ENCODE data around the gene ZNF496. TPM values are rescaled to one million over a fixed set of nuclear protein-coding genes. Genes with fewer than 3 reads are reported as not detected.

Gene ZNF496
- total and polyA plus RNA-seq, 2 of the 4 experiments (the other 2 are of a cell fraction) = 11.7 to 16.2 TPM

DNA sequence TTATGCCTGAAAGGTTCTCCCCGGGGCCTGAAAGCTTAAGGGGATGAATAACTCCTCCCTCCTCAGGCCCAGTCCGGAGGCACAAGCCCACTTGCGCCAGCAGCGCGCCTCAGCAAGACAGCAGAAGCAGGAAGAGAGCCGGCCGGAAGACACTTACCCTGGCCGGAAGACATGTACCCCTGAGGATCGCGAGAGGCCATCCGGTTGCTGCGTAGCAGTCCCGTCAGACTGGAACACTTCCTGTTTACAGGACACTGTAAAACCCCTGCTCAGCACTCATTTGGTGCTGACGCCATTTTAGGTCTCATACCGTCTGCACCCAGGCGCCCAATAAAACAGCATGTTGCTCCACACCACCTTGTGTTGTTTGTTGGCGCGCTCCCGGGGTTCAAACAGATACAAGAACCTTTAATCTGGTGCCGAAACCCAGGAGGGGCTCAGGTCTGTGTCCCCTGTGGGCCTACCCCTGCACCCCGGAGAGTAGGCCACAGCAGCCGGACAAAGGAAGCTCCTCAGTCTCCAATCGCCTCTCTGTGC is 45.5 kb downstream of the ZNF496 start:
- no peak overlapping the region for H4K8ac ChIP-seq (ENCODE audit: low read depth in 2 of 2, low read length in 2 of 2)
- no peak overlapping the region for H2AK9ac ChIP-seq (replicated peaks; ENCODE audit: low read depth, low read length, poor library complexity)
- H3K9ac ChIP-seq (ENCODE audit: low read depth, low read length) = no peak overlapping the region
- in situ Hi-C loops (cut with MboI; ENCODE audit: low sequenced_read_pairs) = no loop called here
- no peaks in the 10 kb centered on the region for H4K20me1 ChIP-seq (ENCODE audit: insufficient read depth, low read length)
- CTCF ChIA-PET = no interaction called here
- no peak overlapping the region for H3K4ac ChIP-seq (ENCODE audit: low read depth, low read length)
- no peak overlapping the region for H2BK120ac ChIP-seq (ENCODE audit: low read depth, low read length)
- no peaks in the 10 kb centered on the region for H3K79me1 ChIP-seq (ENCODE audit: low read depth in 1 of 2, low read length in 2 of 2)
- H2AFZ ChIP-seq (replicated peaks; ENCODE audit: low read length, poor library complexity) = no peak overlapping the region
- no peak overlapping the region for H3K4me2 ChIP-seq (ENCODE audit: low read depth, low read length)
- 96% methylated on average over 19 of the region's 23 CpGs; no CpG with 5 or more reads in 1 of the 2 experiments for WGBS, 2 experiments (ENCODE audit: extremely low coverage in 2 of 2, insufficient read length in 1 of 2)
- H3K56ac ChIP-seq (ENCODE audit: extremely low read depth, insufficient read depth, low read length) = no peak overlapping the region
- H2AK5ac ChIP-seq (ENCODE audit: low read depth, low read length) = no peak overlapping the region
- POLR2A ChIA-PET (ENCODE audit: unreplicated experiment) = no interaction called here
- H2BK20ac ChIP-seq (ENCODE audit: low read depth, low read length) = no peak overlapping the region
- H3K18ac ChIP-seq (ENCODE audit: low read depth, low read length) = no peak overlapping the region
- H3K14ac ChIP-seq (replicated peaks; ENCODE audit: low read depth, low read length) = no peak overlapping the region
- no peak overlapping the region for H2BK5ac ChIP-seq (ENCODE audit: low read depth, low read length, poor library complexity, severe bottlenecking)
- no peaks in the 10 kb centered on the region for H3K27me3 ChIP-seq (ENCODE audit: control insufficient read depth, insufficient read depth, low read length)
- ATAC-seq (ENCODE audit: low read depth) (no peak), DNase-seq (no peak)
- H4K5ac ChIP-seq (ENCODE audit: low read depth, low read length) = no peak overlapping the region
- H3K27ac ChIP-seq (ENCODE audit: insufficient read depth, low read length) = no peak overlapping the region
- H3K9me3 ChIP-seq (ENCODE audit: control insufficient read depth, insufficient read depth, low read length) = peaks cover 5% of the 10 kb centered on the region; the same call in 1 of the 2 replicates
- H3K36me3 ChIP-seq (ENCODE audit: control insufficient read depth, insufficient read depth, low read length) = no peaks in the 10 kb centered on the region
- no peak overlapping the region for H3K23ac ChIP-seq (ENCODE audit: low read depth, low read length)
- H4K91ac ChIP-seq (ENCODE audit: insufficient read depth, low read depth, low read length) = no peak overlapping the region
- no TSS peak for BruUV-seq (replicated peaks)
- no peaks in the 10 kb centered on the region for H3K9me1 ChIP-seq (ENCODE audit: insufficient read depth, low read length)
- intact Hi-C loops (cut with micrococcal nuclease) = no loop called here
- TF ChIP-seq RAD21 (IDR thresholded peaks at IDR 0.05; ENCODE audit: low read length) (no peak), POLR2A (IDR thresholded peaks at IDR 0.05; ENCODE audit: low read depth, low read length) (no peak), SMC3 (IDR thresholded peaks at IDR 0.05; ENCODE audit: low read depth, low read length) (no peak), NFE2L2 (IDR thresholded peaks at IDR 0.05; ENCODE audit: low read depth, low read length) (no peak)
- TF ChIP-seq, protein P1, sequence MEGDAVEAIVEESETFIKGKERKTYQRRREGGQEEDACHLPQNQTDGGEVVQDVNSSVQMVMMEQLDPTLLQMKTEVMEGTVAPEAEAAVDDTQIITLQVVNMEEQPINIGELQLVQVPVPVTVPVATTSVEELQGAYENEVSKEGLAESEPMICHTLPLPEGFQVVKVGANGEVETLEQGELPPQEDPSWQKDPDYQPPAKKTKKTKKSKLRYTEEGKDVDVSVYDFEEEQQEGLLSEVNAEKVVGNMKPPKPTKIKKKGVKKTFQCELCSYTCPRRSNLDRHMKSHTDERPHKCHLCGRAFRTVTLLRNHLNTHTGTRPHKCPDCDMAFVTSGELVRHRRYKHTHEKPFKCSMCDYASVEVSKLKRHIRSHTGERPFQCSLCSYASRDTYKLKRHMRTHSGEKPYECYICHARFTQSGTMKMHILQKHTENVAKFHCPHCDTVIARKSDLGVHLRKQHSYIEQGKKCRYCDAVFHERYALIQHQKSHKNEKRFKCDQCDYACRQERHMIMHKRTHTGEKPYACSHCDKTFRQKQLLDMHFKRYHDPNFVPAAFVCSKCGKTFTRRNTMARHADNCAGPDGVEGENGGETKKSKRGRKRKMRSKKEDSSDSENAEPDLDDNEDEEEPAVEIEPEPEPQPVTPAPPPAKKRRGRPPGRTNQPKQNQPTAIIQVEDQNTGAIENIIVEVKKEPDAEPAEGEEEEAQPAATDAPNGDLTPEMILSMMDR (conservative IDR thresholded peaks at IDR 0.05; ENCODE audit: low read depth, low read length) = no peak
- no peak overlapping the region for H2BK15ac ChIP-seq (ENCODE audit: low read depth, low read length)
- dilution Hi-C loops (cut with HindIII; ENCODE audit: low sequenced_read_pairs, unreplicated experiment) = no loop called here
- H3K4me3 ChIP-seq (ENCODE audit: insufficient read depth, low read depth, low read length) = no peak overlapping the region
- no peaks in the 10 kb centered on the region for H3K4me1 ChIP-seq (ENCODE audit: control insufficient read depth, insufficient read depth, low read length)
